Vagina (tissue), 2 donors: ENCODE measurements around the gene BICD2.

Experiments
- CTCF ChIP-seq, 3 experiments: fragments of 450-650 bp in 2 of 3; fragments of 200-600 bp in 1 of 3; sonication (generic) in 1 of 3; IDR thresholded peaks; one replicate each; pipeline ENCODE4 v1.5.1; 2017 to 2019; ENCODE audit warnings: antibody characterized with exemption in 3 of 3, mild to moderate bottlenecking in 2 of 3, moderate library complexity in 2 of 3
- POLR2A ChIP-seq, 2 donors: fragments of 450-650 bp; IDR thresholded peaks; one replicate each; pipeline ENCODE4 v1.6.1; 2017; ENCODE audit warnings: antibody characterized with exemption in 2 of 2, mild to moderate bottlenecking in 2 of 2, moderate library complexity in 2 of 2

GRCh38 chr9:92682269-92682668, 82.4 kb downstream of the BICD2 start:
- TF ChIP-seq CTCF (IDR thresholded peaks at IDR 0.05) (no peak), POLR2A (IDR thresholded peaks at IDR 0.05) (no peak)
